GM19099 (cell line): ENCODE results near the gene NOX5.

Experiments
- POLR2A ChIP-seq: IDR thresholded peaks from 3 replicates; pipeline ENCODE4 v1.6.1; 2011; ENCODE audit warnings: low read depth; ENCODE audit not compliant: insufficient read length; ENCODE audit errors: extremely low read depth

The NOX5 gene

GRCh38 chr15:69032703-69033373, 18.3 kb downstream of the NOX5 start:
- TF ChIP-seq POLR2A = no peak

- no peak for TF ChIP-seq POLR2A
Measured at GRCh38 chr15:69034352-69034751, 19.9 kb downstream of the NOX5 start.

GRCh38 chr15:69035205-69035917, 20.9 kb downstream of the NOX5 start:
- no peak for TF ChIP-seq POLR2A

GRCh38 chr15:69035918-69036258, 21.4 kb downstream of the NOX5 start:
- TF ChIP-seq POLR2A = no peak

GRCh38 chr15:69036826-69037225, 22.3 kb downstream of the NOX5 start:
- TF ChIP-seq POLR2A = no peak

GRCh38 chr15:69037482-69037881, 23.0 kb downstream of the NOX5 start:
- TF ChIP-seq POLR2A = no peak

- TF ChIP-seq POLR2A = no peak
Measured at GRCh38 chr15:69037977-69038376, 23.5 kb downstream of the NOX5 start.

GRCh38 chr15:69038508-69038907, 24.0 kb downstream of the NOX5 start:
- no peak for TF ChIP-seq POLR2A

- TF ChIP-seq POLR2A = no peak
Measured at GRCh38 chr15:69039516-69040225, 25.2 kb downstream of the NOX5 start.

- no peak for TF ChIP-seq POLR2A
Measured at GRCh38 chr15:69042531-69042930, 28.0 kb downstream of the NOX5 start.

GRCh38 chr15:69045802-69046201, 31.3 kb downstream of the NOX5 start:
- no peak for TF ChIP-seq POLR2A

GRCh38 chr15:69046781-69047180, 32.3 kb downstream of the NOX5 start:
- TF ChIP-seq POLR2A = no peak

GRCh38 chr15:69049976-69050375, 35.5 kb downstream of the NOX5 start:
- TF ChIP-seq POLR2A = no peak

GRCh38 chr15:69055251-69055650, 40.8 kb downstream of the NOX5 start:
- TF ChIP-seq POLR2A = no peak

GRCh38 chr15:69056365-69056764, 41.9 kb downstream of the NOX5 start:
- no peak for TF ChIP-seq POLR2A

GRCh38 chr15:69058830-69059556, 44.5 kb downstream of the NOX5 start:
- TF ChIP-seq POLR2A = no peak

GRCh38 chr15:69059557-69059943, 45.1 kb downstream of the NOX5 start:
- no peak for TF ChIP-seq POLR2A
